ENCODE results near the gene FLNB. TPM values are rescaled to one million over a fixed set of nuclear protein-coding genes. Genes with fewer than 3 reads are reported as not detected.

Gene FLNB
- polyA plus RNA-seq, 4 donors = 137 to 335 (median 205) TPM

DNA sequence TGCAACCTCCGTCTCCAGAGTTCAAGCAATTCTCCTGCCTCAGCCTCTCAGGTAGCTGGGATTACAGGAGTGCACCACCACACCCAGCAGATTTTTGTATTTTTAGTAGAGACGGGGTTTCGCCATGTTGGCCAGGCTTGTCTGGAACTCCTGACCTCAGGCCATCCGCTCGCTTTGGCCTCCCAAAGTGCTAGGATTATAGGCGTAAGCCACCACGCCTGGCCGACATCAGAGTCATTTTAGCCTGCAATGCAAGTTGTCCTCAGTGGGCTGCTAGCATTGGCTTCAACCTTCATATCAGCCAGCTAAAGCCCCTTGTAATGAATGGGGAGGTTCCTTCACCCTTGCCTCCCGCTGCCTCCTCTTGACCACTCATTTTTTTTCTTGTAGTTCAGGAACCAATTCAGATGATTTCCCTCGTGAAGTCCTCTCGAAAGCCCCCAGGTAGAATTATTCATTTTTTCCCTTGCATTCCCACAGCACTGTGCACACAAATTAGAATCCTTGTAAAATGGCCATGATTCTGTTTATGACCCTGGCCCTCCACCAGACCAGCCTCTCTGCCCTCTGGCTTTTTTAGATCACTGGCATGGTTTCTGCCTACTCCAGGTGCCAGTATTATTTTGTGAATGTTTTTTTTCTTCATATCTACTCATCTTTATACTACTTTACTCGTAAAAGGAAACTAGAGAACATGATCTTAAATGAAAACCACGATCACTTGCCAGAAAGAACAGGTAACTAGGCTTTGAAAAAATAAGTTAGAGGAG is 29.1 kb downstream of the FLNB start:
- peaks cover 25 to 46% (median 26%) of the 10 kb centered on the region in 3 donors for H3K4me1 ChIP-seq (ENCODE audit: control insufficient read depth in 3 of 3, insufficient read depth in 2 of 3, low read depth in 1 of 3, low read length in 2 of 3)
- peaks cover 0 to 28% (median 0%) of the 10 kb centered on the region in 3 donors for H3K36me3 ChIP-seq (ENCODE audit: control insufficient read depth in 3 of 3, insufficient read depth in 2 of 3, low read depth in 1 of 3, low read length in 3 of 3)
- 85 to 90% (median 88%) methylated on average over 13 of the region's 13 CpGs for WGBS, 3 donors
- H3K27me3 ChIP-seq (ENCODE audit: control insufficient read depth in 3 of 3, insufficient read depth in 3 of 3, low read length in 3 of 3) = no peaks in the 10 kb centered on the region
- DNase-seq = no peak
- FAIRE-seq = no peak
- no peaks in the 10 kb centered on the region for H3K9me3 ChIP-seq (ENCODE audit: control insufficient read depth in 2 of 2, insufficient read depth in 1 of 2, low read depth in 1 of 2, low read length in 1 of 2)
- no peak overlapping the region for H3K27ac ChIP-seq (ENCODE audit: low read depth in 1 of 3, low read length in 2 of 3)
- no peak overlapping the region for H3K4me3 ChIP-seq (ENCODE audit: low read depth in 1 of 3, low read length in 3 of 3)

DNA sequence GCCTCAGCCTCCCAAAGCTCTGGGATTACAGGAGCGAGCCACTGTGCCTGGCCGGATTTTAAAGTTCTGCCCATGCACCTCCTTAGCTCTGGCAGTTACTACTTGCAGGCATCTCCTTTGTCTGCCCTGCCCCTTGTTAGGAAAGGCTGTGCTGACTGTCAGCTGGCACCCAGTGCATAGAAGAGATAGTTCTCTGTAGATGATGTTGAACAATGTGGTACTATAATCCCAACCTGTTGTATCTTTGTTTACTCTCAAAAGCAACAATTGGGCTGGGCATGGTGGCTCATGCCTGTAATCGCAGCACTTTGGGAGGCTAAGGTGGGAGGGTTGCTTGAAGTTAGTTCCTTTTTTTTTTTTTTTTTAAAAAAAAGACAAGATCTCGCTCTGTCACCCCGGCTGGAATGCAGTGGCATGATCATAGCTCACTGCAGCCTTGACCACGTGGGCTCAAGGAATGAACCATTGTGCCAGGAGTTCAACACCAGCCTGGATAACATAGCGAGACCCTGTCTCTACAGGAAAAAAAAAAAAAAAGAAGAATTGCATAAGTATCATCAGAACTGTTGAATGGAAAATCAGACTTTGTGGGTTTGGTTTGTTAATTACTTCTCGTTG is 30.6 kb downstream of the FLNB start:
- FAIRE-seq = no peak
- no peak overlapping the region for H3K27ac ChIP-seq (ENCODE audit: low read depth in 1 of 3, low read length in 2 of 3)
- no peak overlapping the region for H3K4me3 ChIP-seq (ENCODE audit: low read depth in 1 of 3, low read length in 3 of 3)
- WGBS, 3 donors = 72 to 76% (median 73%) methylated on average over 8 of the region's 8 CpGs
- peaks cover 25 to 57% (median 32%) of the 10 kb centered on the region in 3 donors for H3K4me1 ChIP-seq (ENCODE audit: control insufficient read depth in 3 of 3, insufficient read depth in 2 of 3, low read depth in 1 of 3, low read length in 2 of 3)
- H3K9me3 ChIP-seq (ENCODE audit: control insufficient read depth in 2 of 2, insufficient read depth in 1 of 2, low read depth in 1 of 2, low read length in 1 of 2) = no peaks in the 10 kb centered on the region
- H3K27me3 ChIP-seq (ENCODE audit: control insufficient read depth in 3 of 3, insufficient read depth in 3 of 3, low read length in 3 of 3) = no peaks in the 10 kb centered on the region
- H3K36me3 ChIP-seq (ENCODE audit: control insufficient read depth in 3 of 3, insufficient read depth in 2 of 3, low read depth in 1 of 3, low read length in 3 of 3) = peaks cover 0 to 32% (median 0%) of the 10 kb centered on the region in 3 donors
- no peak for DNase-seq

DNA sequence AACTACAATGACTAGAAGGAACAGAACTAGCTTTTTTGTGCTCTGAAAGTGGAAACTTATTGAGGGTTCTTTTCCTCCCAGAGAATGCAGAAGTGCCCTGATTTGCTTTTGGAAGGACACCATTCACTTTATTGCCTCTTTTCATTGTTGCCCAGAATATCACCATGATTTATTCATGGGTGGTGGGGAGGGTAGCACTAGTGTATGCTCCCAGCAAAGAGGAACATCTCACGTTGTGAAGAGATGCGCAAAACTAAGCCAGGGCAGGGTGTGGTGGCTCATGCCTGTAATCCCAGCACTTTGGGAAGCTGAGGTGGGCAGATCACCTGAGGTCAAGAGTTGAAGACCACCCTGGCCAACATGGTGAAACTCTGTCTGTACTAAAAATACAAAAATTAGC is 31.4 kb downstream of the FLNB start:
- Histone ChIP-seq H3K4me3 (ENCODE audit: low read depth in 1 of 3, low read length in 3 of 3) (no peak overlapping the region), H3K4me1 (ENCODE audit: control insufficient read depth in 3 of 3, insufficient read depth in 2 of 3, low read depth in 1 of 3, low read length in 2 of 3) (peaks cover 24 to 60% (median 32%) of the 10 kb centered on the region in 3 donors), H3K27ac (ENCODE audit: low read depth in 1 of 3, low read length in 2 of 3) (peak overlapping the region in 1 of 3 donors; percentile 50), H3K27me3 (ENCODE audit: control insufficient read depth in 3 of 3, insufficient read depth in 3 of 3, low read length in 3 of 3) (no peaks in the 10 kb centered on the region), H3K36me3 (ENCODE audit: control insufficient read depth in 3 of 3, insufficient read depth in 2 of 3, low read depth in 1 of 3, low read length in 3 of 3) (peaks cover 0 to 37% (median 0%) of the 10 kb centered on the region in 3 donors), H3K9me3 (ENCODE audit: control insufficient read depth in 2 of 2, insufficient read depth in 1 of 2, low read depth in 1 of 2, low read length in 1 of 2) (no peaks in the 10 kb centered on the region)
- 57 to 67% (median 67%) methylated on average over 2 of the region's 2 CpGs for WGBS, 3 donors
- no peak for FAIRE-seq
- DNase-seq = no peak

DNA sequence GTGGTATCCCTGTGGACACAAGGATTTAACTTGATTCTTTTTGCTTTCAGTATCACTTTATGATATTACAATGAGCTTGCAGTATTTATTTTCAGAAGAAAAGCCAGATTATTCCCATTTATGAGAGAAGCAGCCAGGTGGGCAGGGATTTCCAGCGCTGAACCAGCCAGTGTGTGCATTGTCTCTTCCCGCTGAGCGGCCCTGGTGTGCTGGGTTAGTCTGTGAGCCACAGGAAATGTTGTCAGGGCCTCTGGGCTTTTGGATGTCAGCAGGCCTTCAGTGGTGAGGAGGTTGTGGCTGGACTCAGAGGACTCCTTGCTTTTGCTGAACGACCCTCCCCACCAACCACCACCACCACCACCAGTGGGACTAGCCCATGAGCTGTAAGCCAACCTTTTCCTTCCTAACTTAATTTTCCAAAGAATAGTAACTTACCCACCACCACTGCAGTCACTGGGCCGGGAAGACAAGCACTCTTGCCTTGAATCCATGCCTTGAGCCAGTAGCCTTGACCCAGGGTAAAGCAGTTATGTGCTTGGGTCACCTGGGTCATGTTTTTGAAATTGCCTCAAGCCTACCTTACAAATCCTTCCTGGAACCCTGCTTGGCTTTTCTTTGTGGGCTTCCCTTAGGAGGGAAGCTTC is 33.1 kb downstream of the FLNB start:
- H3K4me3 ChIP-seq (ENCODE audit: low read depth in 1 of 3, low read length in 3 of 3) = no peak overlapping the region
- no peak for DNase-seq
- H3K9me3 ChIP-seq (ENCODE audit: control insufficient read depth in 2 of 2, insufficient read depth in 1 of 2, low read depth in 1 of 2, low read length in 1 of 2) = no peaks in the 10 kb centered on the region
- peak overlapping the region in 2 of 3 donors; percentile 32 to 72 for H3K27ac ChIP-seq (ENCODE audit: low read depth in 1 of 3, low read length in 2 of 3)
- H3K36me3 ChIP-seq (ENCODE audit: control insufficient read depth in 3 of 3, insufficient read depth in 2 of 3, low read depth in 1 of 3, low read length in 3 of 3) = peaks cover 0 to 44% (median 0%) of the 10 kb centered on the region in 3 donors
- no peaks in the 10 kb centered on the region for H3K27me3 ChIP-seq (ENCODE audit: control insufficient read depth in 3 of 3, insufficient read depth in 3 of 3, low read length in 3 of 3)
- 50 to 59% (median 56%) methylated on average over 5 of the region's 5 CpGs for WGBS, 3 donors
- no peak for FAIRE-seq
- peaks cover 11 to 49% (median 24%) of the 10 kb centered on the region in 3 donors for H3K4me1 ChIP-seq (ENCODE audit: control insufficient read depth in 3 of 3, insufficient read depth in 2 of 3, low read depth in 1 of 3, low read length in 2 of 3)

DNA sequence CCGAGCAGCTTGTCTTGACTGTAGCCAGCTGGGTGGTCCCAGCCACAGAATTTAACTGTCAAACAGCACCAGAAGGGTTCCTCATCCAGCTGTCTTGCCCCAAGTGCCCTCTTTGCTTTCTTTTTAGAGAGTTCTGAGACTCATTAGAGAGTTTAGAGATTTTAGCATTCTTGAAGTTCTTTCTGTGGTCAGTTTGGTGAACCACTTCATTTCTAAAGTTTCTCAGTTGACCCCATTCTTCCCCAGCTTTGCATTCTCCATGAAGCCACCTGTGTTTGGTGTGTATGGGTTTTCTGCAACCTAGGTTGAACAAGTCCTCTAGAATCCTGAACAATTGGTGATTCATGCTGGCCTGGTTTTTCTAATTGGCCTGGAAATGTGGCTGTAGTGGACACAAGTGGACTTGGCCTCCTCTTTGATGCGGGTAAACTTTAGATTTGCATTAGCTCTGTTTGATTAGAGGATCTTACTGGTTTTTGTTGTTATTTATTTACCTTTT is 33.7 kb downstream of the FLNB start:
- peak overlapping the region in 1 of 3 donors; percentile 72 for H3K27ac ChIP-seq (ENCODE audit: low read depth in 1 of 3, low read length in 2 of 3)
- H3K4me1 ChIP-seq (ENCODE audit: control insufficient read depth in 3 of 3, insufficient read depth in 2 of 3, low read depth in 1 of 3, low read length in 2 of 3) = peaks cover 11 to 44% (median 24%) of the 10 kb centered on the region in 3 donors
- H3K27me3 ChIP-seq (ENCODE audit: control insufficient read depth in 3 of 3, insufficient read depth in 3 of 3, low read length in 3 of 3) = no peaks in the 10 kb centered on the region
- WGBS, 3 donors = 60 to 74% (median 68%) methylated on average over 2 of the region's 2 CpGs
- DNase-seq = no peak
- FAIRE-seq = no peak
- H3K4me3 ChIP-seq (ENCODE audit: low read depth in 1 of 3, low read length in 3 of 3) = no peak overlapping the region
- H3K36me3 ChIP-seq (ENCODE audit: control insufficient read depth in 3 of 3, insufficient read depth in 2 of 3, low read depth in 1 of 3, low read length in 3 of 3) = peaks cover 0 to 44% (median 0%) of the 10 kb centered on the region in 3 donors
- H3K9me3 ChIP-seq (ENCODE audit: control insufficient read depth in 2 of 2, insufficient read depth in 1 of 2, low read depth in 1 of 2, low read length in 1 of 2) = no peaks in the 10 kb centered on the region

DNA sequence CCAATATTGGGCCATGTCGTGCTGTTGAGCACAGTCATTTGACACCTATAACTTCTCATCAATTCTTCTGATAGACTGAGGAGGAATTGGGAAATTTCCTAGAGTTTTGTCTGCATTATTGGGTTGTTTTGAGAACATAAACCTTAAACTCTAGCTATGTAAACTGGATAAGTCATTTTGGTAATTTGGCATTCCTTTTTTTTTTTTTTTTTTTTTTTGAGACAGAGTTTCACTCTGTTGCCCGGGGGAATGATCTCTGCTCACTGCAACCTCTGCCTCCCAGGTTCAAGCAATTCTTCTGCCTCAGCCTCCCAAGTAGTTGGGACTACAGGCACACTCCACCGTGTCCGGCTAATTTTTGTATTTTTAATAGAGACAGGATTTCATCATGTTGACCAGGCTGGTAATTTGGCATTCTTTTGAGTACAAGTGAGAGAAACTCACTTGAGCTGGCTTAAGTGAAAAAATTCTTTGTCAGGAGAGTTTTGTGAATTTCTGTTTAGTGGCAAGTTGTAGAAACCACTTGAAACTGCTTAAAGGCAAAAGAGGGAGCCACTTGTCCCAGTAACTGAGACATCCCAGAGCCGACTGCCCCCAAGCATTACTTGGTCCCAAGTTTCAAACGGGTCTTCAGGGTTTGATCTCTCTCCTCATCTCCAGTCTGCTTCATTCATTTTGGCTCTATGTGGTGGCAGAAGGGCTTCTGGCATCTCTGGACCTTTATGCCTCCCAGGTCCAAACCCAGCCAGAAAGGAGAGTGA is 34.9 kb downstream of the FLNB start:
- DNase-seq (no peak), FAIRE-seq (no peak)
- Histone ChIP-seq H3K27me3 (ENCODE audit: control insufficient read depth in 3 of 3, insufficient read depth in 3 of 3, low read length in 3 of 3) (no peaks in the 10 kb centered on the region), H3K36me3 (ENCODE audit: control insufficient read depth in 3 of 3, insufficient read depth in 2 of 3, low read depth in 1 of 3, low read length in 3 of 3) (peaks cover 0 to 36% (median 0%) of the 10 kb centered on the region in 3 donors), H3K4me3 (ENCODE audit: low read depth in 1 of 3, low read length in 3 of 3) (no peak overlapping the region), H3K4me1 (ENCODE audit: control insufficient read depth in 3 of 3, insufficient read depth in 2 of 3, low read depth in 1 of 3, low read length in 2 of 3) (peaks cover 11 to 38% (median 24%) of the 10 kb centered on the region in 3 donors), H3K9me3 (ENCODE audit: control insufficient read depth in 2 of 2, insufficient read depth in 1 of 2, low read depth in 1 of 2, low read length in 1 of 2) (no peaks in the 10 kb centered on the region), H3K27ac (ENCODE audit: low read depth in 1 of 3, low read length in 2 of 3) (peak overlapping the region in 1 of 3 donors; percentile 48)
- 75 to 87% (median 86%) methylated on average over 6 of the region's 6 CpGs for WGBS, 3 donors

DNA sequence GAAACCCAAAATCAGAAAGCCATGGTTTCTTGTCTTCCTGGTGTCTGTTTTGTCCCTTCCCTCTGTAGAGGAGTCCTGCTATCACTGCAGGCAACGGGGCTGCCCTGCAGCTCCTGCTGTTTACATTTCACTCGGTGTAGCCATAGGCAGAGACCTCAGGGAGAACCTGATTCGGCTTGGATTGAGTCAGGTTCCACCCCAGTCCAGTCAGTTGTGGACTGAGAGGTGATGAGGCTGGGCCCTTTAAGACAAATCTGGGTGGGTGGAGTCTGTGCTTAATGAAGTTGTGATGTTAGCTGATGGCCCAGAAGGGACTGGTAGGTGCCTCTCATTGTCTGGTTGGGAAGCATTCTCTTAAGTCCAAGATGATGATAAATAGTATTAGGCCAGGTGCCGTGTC is 35.7 kb downstream of the FLNB start:
- H3K36me3 ChIP-seq (ENCODE audit: control insufficient read depth in 3 of 3, insufficient read depth in 2 of 3, low read depth in 1 of 3, low read length in 3 of 3) = peaks cover 0 to 33% (median 0%) of the 10 kb centered on the region in 3 donors
- H3K27me3 ChIP-seq (ENCODE audit: control insufficient read depth in 3 of 3, insufficient read depth in 3 of 3, low read length in 3 of 3) = no peaks in the 10 kb centered on the region
- H3K27ac ChIP-seq (ENCODE audit: low read depth in 1 of 3, low read length in 2 of 3) = peak overlapping the region in 2 of 3 donors; percentile 25 to 48
- H3K4me3 ChIP-seq (ENCODE audit: low read depth in 1 of 3, low read length in 3 of 3) = no peak overlapping the region
- no peak for FAIRE-seq
- H3K4me1 ChIP-seq (ENCODE audit: control insufficient read depth in 3 of 3, insufficient read depth in 2 of 3, low read depth in 1 of 3, low read length in 2 of 3) = peaks cover 10 to 45% (median 26%) of the 10 kb centered on the region in 3 donors
- no peak for DNase-seq
- 52 to 68% (median 60%) methylated on average over 4 of the region's 4 CpGs for WGBS, 3 donors
- H3K9me3 ChIP-seq (ENCODE audit: control insufficient read depth in 2 of 2, insufficient read depth in 1 of 2, low read depth in 1 of 2, low read length in 1 of 2) = no peaks in the 10 kb centered on the region
